H9 (cell line): ENCODE data around the gene MBNL1. TPM values are rescaled to one million over a fixed set of nuclear protein-coding genes. Genes with fewer than 3 reads are reported as not detected.

ENCODE experiments used
- DNase-seq: peaks from one replicate; pipeline ENCODE4 v3.0.0-alpha.2; 2017
- H2AFZ ChIP-seq: one replicate; pipeline ENCODE4 v1.6.1; 2013; ENCODE audit warnings: mild to moderate bottlenecking, low read length, control low read depth, moderate library complexity
- H2AK5ac ChIP-seq: 2 replicates; pipeline ENCODE4 v1.6.1; 2013; ENCODE audit warnings: low read length, control low read depth, mixed read lengths; ENCODE audit not compliant: insufficient read length
- H2BK120ac ChIP-seq: one replicate; pipeline ENCODE4 v1.6.1; 2013; ENCODE audit warnings: low read depth, mild to moderate bottlenecking, low read length, control low read depth, inconsistent platforms; ENCODE audit not compliant: poor library complexity, severe bottlenecking
- H2BK12ac ChIP-seq: 2 replicates; pipeline ENCODE4 v1.6.1; 2013; ENCODE audit warnings: low read length, control low read depth, mixed read lengths, low read depth; ENCODE audit not compliant: insufficient read length
- H2BK15ac ChIP-seq: 2 replicates; pipeline ENCODE4 v1.6.1; 2013; ENCODE audit warnings: low read depth, low read length, control low read depth
- H2BK20ac ChIP-seq: one replicate; pipeline ENCODE4 v1.6.1; 2013; ENCODE audit warnings: low read depth, mild to moderate bottlenecking, low read length, control low read depth, inconsistent platforms; ENCODE audit not compliant: poor library complexity, severe bottlenecking
- H2BK5ac ChIP-seq: 2 replicates; pipeline ENCODE4 v1.6.1; 2013; ENCODE audit warnings: low read length, control low read depth, mixed read lengths; ENCODE audit not compliant: insufficient read length
- H3K14ac ChIP-seq: 2 replicates; pipeline ENCODE4 v1.6.1; 2013; ENCODE audit warnings: low read length, control low read depth; ENCODE audit not compliant: insufficient read depth
- H3K18ac ChIP-seq: 2 replicates; pipeline ENCODE4 v1.6.1; 2013; ENCODE audit warnings: low read depth, mild to moderate bottlenecking, mixed read lengths, low read length, control low read depth; ENCODE audit not compliant: insufficient read length
- H3K23ac ChIP-seq: 2 replicates; pipeline ENCODE4 v1.6.1; 2013; ENCODE audit warnings: low read length, control low read depth, mixed read lengths, low read depth; ENCODE audit not compliant: insufficient read length
- H3K23me2 ChIP-seq: 2 replicates; pipeline ENCODE4 v1.6.1; 2013; ENCODE audit warnings: low read depth, mild to moderate bottlenecking, mixed read lengths, low read length, control low read depth; ENCODE audit not compliant: insufficient read length, poor library complexity, severe bottlenecking
- H3K27ac ChIP-seq: 2 replicates; pipeline ENCODE4 v1.5.1; 2013; ENCODE audit warnings: low read length, control low read depth, mixed read lengths, low read depth; ENCODE audit not compliant: insufficient read length
- H3K27me3 ChIP-seq: 2 replicates; pipeline ENCODE4 v1.6.1; 2013; ENCODE audit warnings: low read length, control low read depth, inconsistent platforms; ENCODE audit not compliant: insufficient read depth
- H3K4ac ChIP-seq: 2 replicates; pipeline ENCODE4 v1.6.1; 2013; ENCODE audit warnings: low read depth, mild to moderate bottlenecking, control low read depth, inconsistent platforms, low read length, moderate library complexity
- H3K4me1 ChIP-seq: 2 replicates; pipeline ENCODE4 v1.6.1; 2013; ENCODE audit warnings: low read length, control low read depth, inconsistent platforms; ENCODE audit not compliant: insufficient read depth
- H3K4me2 ChIP-seq: 2 replicates; pipeline ENCODE4 v1.6.1; 2013; ENCODE audit warnings: low read length, control low read depth, mixed read lengths; ENCODE audit not compliant: insufficient read length, insufficient read depth
- H3K56ac ChIP-seq: 2 replicates; pipeline ENCODE4 v1.6.1; 2013; ENCODE audit warnings: low read depth, mild to moderate bottlenecking, mixed read lengths, low read length, control low read depth; ENCODE audit not compliant: insufficient read length
- H3K79me1 ChIP-seq: 2 replicates; pipeline ENCODE4 v1.6.1; 2013; ENCODE audit warnings: low read depth, mild to moderate bottlenecking, moderate library complexity, low read length, control low read depth, inconsistent platforms; ENCODE audit not compliant: insufficient read depth, poor library complexity, severe bottlenecking
- H3K79me2 ChIP-seq: 2 replicates; pipeline ENCODE4 v1.6.1; 2013; ENCODE audit warnings: low read length, control low read depth, inconsistent platforms; ENCODE audit not compliant: insufficient read depth
- H3K9ac ChIP-seq: 2 replicates; pipeline ENCODE4 v1.6.1; 2013; ENCODE audit warnings: low read length, control low read depth, mixed read lengths; ENCODE audit not compliant: insufficient read length; ENCODE audit errors: extremely low read depth
- H3K9me3 ChIP-seq: one replicate; pipeline ENCODE4 v1.6.1; 2013; ENCODE audit warnings: low read depth, low read length, inconsistent platforms; ENCODE audit not compliant: control insufficient read depth
- H3T11ph ChIP-seq: one replicate; pipeline ENCODE4 v1.6.1; 2013; ENCODE audit warnings: mild to moderate bottlenecking, low read length, control low read depth, inconsistent platforms
- H4K20me1 ChIP-seq: one replicate; pipeline ENCODE4 v1.6.1; 2013; ENCODE audit not compliant: control insufficient read depth, insufficient read length, insufficient read depth
- H4K5ac ChIP-seq: 2 replicates; pipeline ENCODE4 v1.6.1; 2013; ENCODE audit warnings: low read depth, mild to moderate bottlenecking, mixed read lengths, low read length, control low read depth; ENCODE audit not compliant: insufficient read length
- H4K8ac ChIP-seq: replicated peaks from 2 replicates; pipeline ENCODE4 v1.6.1; 2013; ENCODE audit warnings: low read length, control low read depth, mixed read lengths, low read depth; ENCODE audit not compliant: insufficient read length
- H4K91ac ChIP-seq: 2 replicates; pipeline ENCODE4 v1.6.1; 2013; ENCODE audit warnings: low read depth, mild to moderate bottlenecking, moderate library complexity, mixed read lengths, low read length, control low read depth; ENCODE audit not compliant: insufficient read length
- H3K27ac Mint-ChIP-seq, 3 experiments: 2 replicates in 2 of 3; 3 replicates in 1 of 3; pipeline ENCODE4 v1.8.0; 2020 to 2021; ENCODE audit warnings: mixed read lengths in 3 of 3, mild to moderate bottlenecking in 1 of 3, moderate library complexity in 1 of 3
- H3K27me3 Mint-ChIP-seq: 2 replicates; pipeline ENCODE4 v1.8.0; 2021; ENCODE audit warnings: low read depth, mild to moderate bottlenecking, moderate library complexity, mixed read lengths
- H3K36me3 Mint-ChIP-seq, 3 experiments: 2 replicates in 2 of 3; 3 replicates in 1 of 3; pipeline ENCODE4 v1.8.0; 2020 to 2021; ENCODE audit warnings: low read depth in 3 of 3, mixed read lengths in 3 of 3; ENCODE audit not compliant: insufficient read depth in 1 of 3
- H3K4me1 Mint-ChIP-seq, 2 experiments: 2 replicates each; pipeline ENCODE4 v1.8.0; 2020; ENCODE audit warnings: mixed read lengths in 2 of 2
- H3K4me3 Mint-ChIP-seq, 2 experiments: 2 replicates in 1 of 2; 3 replicates in 1 of 2; pipeline ENCODE4 v1.8.0; 2020 to 2021; ENCODE audit warnings: mild to moderate bottlenecking in 2 of 2, mixed read lengths in 2 of 2, moderate library complexity in 1 of 2
- H3K9me3 Mint-ChIP-seq, 2 experiments: 2 replicates in 1 of 2; 3 replicates in 1 of 2; pipeline ENCODE4 v1.8.0; 2020; ENCODE audit warnings: mild to moderate bottlenecking in 2 of 2, mixed read lengths in 2 of 2, moderate library complexity in 1 of 2
- WGBS: extraction: QIAGEN DNeasy Blood & Tissue Kit; methylation state at CpG from one replicate; pipeline ENCODE4 v1.1.7; 2013; ENCODE audit warnings: missing lambda C conversion rate, low lambda C conversion rate, mixed read lengths; ENCODE audit not compliant: insufficient read length; ENCODE audit errors: extremely low coverage; 5-methylcytosine and 5-hydroxymethylcytosine counted together
- total RNA-seq: library from RNA; stranded (reverse); gene quantifications from 2 replicates; pipeline ENCODE4 v1.2.1, GENCODE V29; 2021
- TF ChIP-seq, protein P1 (sequence below): fragments of 200-600 bp; sonication (generic); conservative IDR thresholded peaks from 3 replicates; pipeline ENCODE4 v1.8.0; 2021; ENCODE audit warnings: antibody characterized with exemption, mild to moderate bottlenecking

The MBNL1 gene
- total RNA-seq, 1 experiment from 2014 or later: 14.9 TPM

GRCh38 chr3:152373379-152373778, 104.7 kb downstream of the MBNL1 start:
- Histone ChIP-seq H3K4ac (no peak overlapping the region), H3K79me2 (no peaks in the 10 kb centered on the region; the same call in 1 of the 2 replicates), H3K56ac (no peak overlapping the region), H2BK20ac (no peak overlapping the region), H2BK5ac (no peak overlapping the region), H3K4me2 (no peak overlapping the region), H4K20me1 (no peaks in the 10 kb centered on the region), H3K79me1 (no peaks in the 10 kb centered on the region), H3K27me3 (no peaks in the 10 kb centered on the region), H4K91ac (no peak overlapping the region), H2AFZ (no peak overlapping the region), H3K23ac (no peak overlapping the region), H3K23me2 (no peaks in the 10 kb centered on the region), H4K8ac (no peak overlapping the region), H3K4me1 (no peaks in the 10 kb centered on the region; the same call in 1 of the 2 replicates), H3K27ac (no peak overlapping the region), H3T11ph (no peak overlapping the region), H3K18ac (no peak overlapping the region), H2BK15ac (no peak overlapping the region), H3K14ac (no peak overlapping the region), H2BK120ac (no peak overlapping the region), H4K5ac (no peak overlapping the region), H3K9ac (no peak overlapping the region), H2BK12ac (no peak overlapping the region), H3K9me3 (no peaks in the 10 kb centered on the region), H2AK5ac (no peak overlapping the region)
- Mint-ChIP-seq H3K36me3 (peaks cover 12 to 16% (median 15%) of the 10 kb centered on the region in 3 experiments; a peak in 6 of 7 replicates), H3K4me1 (peaks cover 8 to 11% of the 10 kb centered on the region in 2 experiments; a peak in 3 of 4 replicates), H3K4me3 (no peak overlapping the region), H3K27me3 (no peaks in the 10 kb centered on the region), H3K9me3 (peaks cover 8 to 12% of the 10 kb centered on the region in 2 experiments; a peak in 4 of 5 replicates), H3K27ac (peak overlapping the region in 1 of 3 experiments; percentile 48; a peak in 1 of 7 replicates)
- TF ChIP-seq, protein P1, sequence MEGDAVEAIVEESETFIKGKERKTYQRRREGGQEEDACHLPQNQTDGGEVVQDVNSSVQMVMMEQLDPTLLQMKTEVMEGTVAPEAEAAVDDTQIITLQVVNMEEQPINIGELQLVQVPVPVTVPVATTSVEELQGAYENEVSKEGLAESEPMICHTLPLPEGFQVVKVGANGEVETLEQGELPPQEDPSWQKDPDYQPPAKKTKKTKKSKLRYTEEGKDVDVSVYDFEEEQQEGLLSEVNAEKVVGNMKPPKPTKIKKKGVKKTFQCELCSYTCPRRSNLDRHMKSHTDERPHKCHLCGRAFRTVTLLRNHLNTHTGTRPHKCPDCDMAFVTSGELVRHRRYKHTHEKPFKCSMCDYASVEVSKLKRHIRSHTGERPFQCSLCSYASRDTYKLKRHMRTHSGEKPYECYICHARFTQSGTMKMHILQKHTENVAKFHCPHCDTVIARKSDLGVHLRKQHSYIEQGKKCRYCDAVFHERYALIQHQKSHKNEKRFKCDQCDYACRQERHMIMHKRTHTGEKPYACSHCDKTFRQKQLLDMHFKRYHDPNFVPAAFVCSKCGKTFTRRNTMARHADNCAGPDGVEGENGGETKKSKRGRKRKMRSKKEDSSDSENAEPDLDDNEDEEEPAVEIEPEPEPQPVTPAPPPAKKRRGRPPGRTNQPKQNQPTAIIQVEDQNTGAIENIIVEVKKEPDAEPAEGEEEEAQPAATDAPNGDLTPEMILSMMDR: no peak
- no CpG with 5 or more reads among the region's 4 CpGs for WGBS
- DNase-seq: no peak
